Measurements from ENCODE around the gene AXDND1. TPM values are rescaled to one million over a fixed set of nuclear protein-coding genes. Genes with fewer than 3 reads are reported as not detected.

Gene AXDND1
- total RNA-seq, 1 donor from 2014 or later, result not detected

GRCh38 chr1:179591592-179592580, 226.1 kb downstream of the AXDND1 start, which contains the start of gene TDRD5:
TSS of gene TDRD5 (plus strand) at chr1:179591832. CDS start at chr1:179592616, 784 bp downstream.
- H3K36me3 ChIP-seq, result no peaks in the 10 kb centered on the region
- DNase-seq, result no peak
- intact Hi-C loops (cut with micrococcal nuclease), result no loop called here
- TF ChIP-seq CTCF (IDR thresholded peaks at IDR 0.05; ENCODE audit: borderline replicate concordance), result no peak
- H3K4me1 ChIP-seq, result peaks cover 8% of the 10 kb centered on the region
- H3K4me3 ChIP-seq, result peak within 1 kb of the TSS; percentile 48
- H3K9me3 ChIP-seq (replicated peaks), result no peaks in the 10 kb centered on the region
- no peak within 1 kb of the TSS for H3K27ac ChIP-seq (replicated peaks)
- H3K27me3 ChIP-seq (ENCODE audit: low read depth), result peaks cover 84% of the 10 kb centered on the region

- intact Hi-C loops (cut with micrococcal nuclease), result no loop called here
- Histone ChIP-seq H3K4me1 (no peaks in the 10 kb centered on the region), H3K9me3 (replicated peaks) (peaks cover 11% of the 10 kb centered on the region), H3K36me3 (no peaks in the 10 kb centered on the region), H3K27me3 (ENCODE audit: low read depth) (peaks cover 35% of the 10 kb centered on the region), H3K27ac (replicated peaks) (no peak overlapping the region), H3K4me3 (no peak overlapping the region)
- no peak for DNase-seq
- TF ChIP-seq CTCF (IDR thresholded peaks at IDR 0.05; ENCODE audit: borderline replicate concordance), result no peak
Measured at GRCh38 chr1:179598631-179599030, 232.9 kb downstream of the AXDND1 start.

- Histone ChIP-seq H3K27ac (replicated peaks) (no peak overlapping the region), H3K36me3 (no peaks in the 10 kb centered on the region), H3K4me1 (no peaks in the 10 kb centered on the region), H3K4me3 (no peak overlapping the region), H3K9me3 (replicated peaks) (peaks cover 11% of the 10 kb centered on the region), H3K27me3 (ENCODE audit: low read depth) (peaks cover 24% of the 10 kb centered on the region)
- intact Hi-C loops (cut with micrococcal nuclease), result no loop called here
- DNase-seq, result no peak
- TF ChIP-seq CTCF (IDR thresholded peaks at IDR 0.05; ENCODE audit: borderline replicate concordance), result peak; percentile 42
Measured at GRCh38 chr1:179599623-179600249, 234.0 kb downstream of the AXDND1 start.

- no peaks in the 10 kb centered on the region for H3K36me3 ChIP-seq
- peaks cover 11% of the 10 kb centered on the region for H3K9me3 ChIP-seq (replicated peaks)
- intact Hi-C loops (cut with micrococcal nuclease), result no loop called here
- H3K27me3 ChIP-seq (ENCODE audit: low read depth), result peaks cover 22% of the 10 kb centered on the region
- no peak for TF ChIP-seq CTCF (IDR thresholded peaks at IDR 0.05; ENCODE audit: borderline replicate concordance)
- no peak overlapping the region for H3K27ac ChIP-seq (replicated peaks)
- no peak for DNase-seq
- no peaks in the 10 kb centered on the region for H3K4me1 ChIP-seq
- H3K4me3 ChIP-seq, result no peak overlapping the region
Measured at GRCh38 chr1:179601093-179601492, 235.3 kb downstream of the AXDND1 start.

Other genes starting within 250 kb of the AXDND1 start
- gene ABL2, start 136.3 kb upstream of the AXDND1 start, total RNA-seq, result 9.0 TPM
- 9.8 TPM for gene SOAT1, start 72.2 kb upstream of the AXDND1 start, total RNA-seq
- not detected for gene NPHS2, start 210.0 kb downstream of the AXDND1 start, total RNA-seq
- gene TDRD5, start 225.9 kb downstream of the AXDND1 start, total RNA-seq, result not detected

All from left ventricle myocardium inferior (tissue), 1 donor.